ENCODE measurements around the gene NRARP. TPM values are rescaled to one million over a fixed set of nuclear protein-coding genes. Genes with fewer than 3 reads are reported as not detected.

NRARP gene
- total and polyA plus RNA-seq, 2 of the 13 experiments (the other 11 are each of a cell fraction or from before 2014, with no cell fraction given): 0.22 to 0.46 TPM

- TF ChIP-seq ZNF609 (CRISPR knock-in tag; IDR thresholded peaks at IDR 0.05; ENCODE audit: borderline replicate concordance) (no peak), NR2F6 (IDR thresholded peaks at IDR 0.05) (no peak), NR2F6 (CRISPR knock-in tag; IDR thresholded peaks at IDR 0.05) (no peak), FOXM1 (CRISPR knock-in tag; IDR thresholded peaks at IDR 0.05) (no peak), LBX2 (CRISPR knock-in tag; IDR thresholded peaks at IDR 0.05; ENCODE audit: borderline replicate concordance) (no peak), HNF4A (CRISPR knock-in tag; IDR thresholded peaks at IDR 0.05) (no peak), RBFOX2 (IDR thresholded peaks at IDR 0.05; ENCODE audit: low read depth, low read length) (peak; percentile 34; the same call in 1 of the 2 replicates), ZNF790 (CRISPR knock-in tag; IDR thresholded peaks at IDR 0.05; ENCODE audit: borderline replicate concordance) (no peak), PAF1 (CRISPR knock-in tag; IDR thresholded peaks at IDR 0.05) (no peak), ZNF225 (CRISPR knock-in tag; IDR thresholded peaks at IDR 0.05) (no peak), ZNF430 (CRISPR knock-in tag; IDR thresholded peaks at IDR 0.05) (no peak), DNMT1 (CRISPR knock-in tag; IDR thresholded peaks at IDR 0.05) (no peak), ZC3H4 (CRISPR knock-in tag; IDR thresholded peaks at IDR 0.05; ENCODE audit: borderline replicate concordance) (no peak), MYPOP (CRISPR knock-in tag; IDR thresholded peaks at IDR 0.05) (no peak), ZNF121 (CRISPR knock-in tag; IDR thresholded peaks at IDR 0.05) (no peak), ETV6 (CRISPR knock-in tag; conservative IDR thresholded peaks at IDR 0.05) (no peak), MYC (CRISPR knock-in tag; IDR thresholded peaks at IDR 0.05; ENCODE audit: borderline replicate concordance) (peak; percentile 35; the same call in 1 of the 2 replicates), ZNF891 (CRISPR knock-in tag; IDR thresholded peaks at IDR 0.05) (no peak), TRIM24 (CRISPR knock-in tag; IDR thresholded peaks at IDR 0.05) (no peak), YEATS2 (CRISPR knock-in tag; IDR thresholded peaks at IDR 0.05; ENCODE audit: borderline replicate concordance) (no peak), NRL (CRISPR knock-in tag; IDR thresholded peaks at IDR 0.05; ENCODE audit: borderline replicate concordance) (peak; percentile 68; the same call in 1 of the 2 replicates), ZNF878 (CRISPR knock-in tag; IDR thresholded peaks at IDR 0.05) (no peak)
Observed at GRCh38 chr9:137294681-137295237, 7.3 kb downstream of the NRARP start (continued).
